ENCODE data around the gene MERTK.

GRCh38 chr2:112026509-112026908 is 128.1 kb downstream of the MERTK start:
- TF ChIP-seq CTCF (IDR thresholded peaks at IDR 0.05) (no peak), POLR2A (IDR thresholded peaks at IDR 0.05) (no peak)
